GM23338 (cell line): ENCODE results near the gene MAGOH. TPM values are rescaled to one million over a fixed set of nuclear protein-coding genes. Genes with fewer than 3 reads are reported as not detected.

Experiments
- ATAC-seq: fragments of 200-7000 bp; cut with Tn5 transposase; 3 replicates; pipeline ENCODE4 v1.9.1; 2020
- DNase-seq: peaks from one replicate; pipeline ENCODE4 v3.0.0-alpha.2; 2015; ENCODE audit warnings: low spot score
- H2AFZ ChIP-seq: fragments of 200-600 bp; sonication (generic); 2 replicates; pipeline ENCODE4 v1.8.0; 2016; ENCODE audit warnings: antibody characterized with exemption, mild to moderate bottlenecking, moderate library complexity
- H3F3A ChIP-seq: fragments of 200-600 bp; sonication (generic); replicated peaks from 2 replicates; pipeline ENCODE4 v1.8.0; 2017; ENCODE audit warnings: antibody characterized with exemption, mixed run types, low read depth
- H3K27ac ChIP-seq: fragments of 200-600 bp; sonication (generic); 2 replicates; pipeline ENCODE4 v1.6.1; 2016; ENCODE audit warnings: low read depth
- H3K27me3 ChIP-seq: fragments of 200-600 bp; sonication (generic); 2 replicates; pipeline ENCODE4 v1.8.0; 2016; ENCODE audit warnings: mild to moderate bottlenecking, mixed run types, moderate library complexity; ENCODE audit not compliant: insufficient read depth
- H3K36me3 ChIP-seq: fragments of 200-600 bp; sonication (generic); 2 replicates; pipeline ENCODE4 v1.8.0; 2016; ENCODE audit warnings: mild to moderate bottlenecking; ENCODE audit not compliant: insufficient read depth
- H3K4me1 ChIP-seq: fragments of 200-600 bp; sonication (generic); 2 replicates; pipeline ENCODE4 v1.8.0; 2016; ENCODE audit warnings: mild to moderate bottlenecking, moderate library complexity; ENCODE audit not compliant: insufficient read depth
- H3K4me2 ChIP-seq: fragments of 200-600 bp; sonication (generic); 2 replicates; pipeline ENCODE4 v1.7.1; 2017; ENCODE audit warnings: mixed run types
- H3K4me3 ChIP-seq: fragments of 200-600 bp; sonication (generic); 2 replicates; pipeline ENCODE4 v1.6.1; 2016; ENCODE audit warnings: mixed run types
- H3K79me2 ChIP-seq: fragments of 200-600 bp; sonication (generic); replicated peaks from 2 replicates; pipeline ENCODE4 v1.8.0; 2017; ENCODE audit warnings: mild to moderate bottlenecking; ENCODE audit not compliant: insufficient read depth
- H3K9me2 ChIP-seq: fragments of 200-600 bp; sonication (generic); 2 replicates; pipeline ENCODE4 v1.8.0; 2017; ENCODE audit not compliant: insufficient read depth
- H4K20me1 ChIP-seq: fragments of 200-600 bp; sonication (generic); replicated peaks from 2 replicates; pipeline ENCODE4 v1.8.0; 2017; ENCODE audit warnings: mild to moderate bottlenecking; ENCODE audit not compliant: insufficient read depth
- H3K27ac Mint-ChIP-seq: 2 replicates; pipeline ENCODE4 v1.8.0; 2020; ENCODE audit warnings: inconsistent platforms, mild to moderate bottlenecking, moderate library complexity, mixed read lengths
- H3K27me3 Mint-ChIP-seq: 3 replicates; pipeline ENCODE4 v1.8.0; 2022; ENCODE audit warnings: low read depth, mild to moderate bottlenecking, moderate library complexity, mixed read lengths, inconsistent platforms; ENCODE audit not compliant: insufficient read depth, poor library complexity
- H3K36me3 Mint-ChIP-seq: 3 replicates; pipeline ENCODE4 v1.8.0; 2021; ENCODE audit warnings: low read depth, mild to moderate bottlenecking, inconsistent platforms, moderate library complexity, mixed read lengths
- H3K4me1 Mint-ChIP-seq: 3 replicates; pipeline ENCODE4 v1.8.0; 2020; ENCODE audit warnings: mild to moderate bottlenecking, inconsistent platforms, mixed read lengths
- H3K4me3 Mint-ChIP-seq: 3 replicates; pipeline ENCODE4 v1.8.0; 2021; ENCODE audit warnings: moderate library complexity, mild to moderate bottlenecking, inconsistent platforms, mixed read lengths
- H3K9me3 Mint-ChIP-seq: 3 replicates; pipeline ENCODE4 v1.8.0; 2020; ENCODE audit warnings: moderate library complexity, mild to moderate bottlenecking, inconsistent platforms, mixed read lengths
- CREB1 ChIP-seq: fragments of 250-450 bp; sonication (Bioruptor Pico); IDR thresholded peaks from 2 replicates; pipeline ENCODE4 v1.5.0; 2020; ENCODE audit warnings: low read depth, mild to moderate bottlenecking, moderate library complexity
- CTCF ChIP-seq, 2 experiments: fragments of 200-600 bp in 1 of 2; sonication (generic) in 1 of 2; conservative IDR thresholded peaks; 2 replicates each; pipeline versions ENCODE4 v1.5.1 to v1.6.1; 2016 to 2017; ENCODE audit warnings: antibody characterized with exemption in 2 of 2, low read depth in 2 of 2, mild to moderate bottlenecking in 2 of 2, moderate library complexity in 1 of 2
- ETS1 ChIP-seq: IDR thresholded peaks from 2 replicates; pipeline ENCODE4 v1.6.1; 2016; ENCODE audit warnings: antibody characterized with exemption
- EZH2 ChIP-seq: fragments of 200-600 bp; sonication (generic); IDR thresholded peaks from one replicate; pipeline ENCODE4 v1.8.0; 2017; ENCODE audit warnings: antibody characterized with exemption, mild to moderate bottlenecking, low read depth; ENCODE audit not compliant: unreplicated experiment
- EZH2phosphoT487 ChIP-seq: fragments of 200-600 bp; sonication (generic); IDR thresholded peaks from one replicate; pipeline ENCODE4 v1.8.1; 2018; ENCODE audit warnings: antibody characterized with exemption; ENCODE audit not compliant: unreplicated experiment
- JUNB ChIP-seq: IDR thresholded peaks from one replicate; pipeline ENCODE4 v1.6.1; 2016; ENCODE audit warnings: antibody characterized with exemption; ENCODE audit not compliant: unreplicated experiment
- NANOG ChIP-seq: IDR thresholded peaks from 2 replicates; pipeline ENCODE4 v1.6.1; 2016; ENCODE audit warnings: antibody characterized with exemption, borderline replicate concordance
- POLR2AphosphoS5 ChIP-seq: IDR thresholded peaks from 2 replicates; pipeline ENCODE4 v1.6.1; 2016; ENCODE audit warnings: antibody characterized with exemption, low read depth
- REST ChIP-seq: IDR thresholded peaks from one replicate; pipeline ENCODE4 v1.6.1; 2018; ENCODE audit warnings: antibody characterized with exemption; ENCODE audit not compliant: unreplicated experiment
- STAT1 ChIP-seq: IDR thresholded peaks from one replicate; pipeline ENCODE4 v1.6.1; 2016; ENCODE audit warnings: antibody characterized with exemption; ENCODE audit not compliant: unreplicated experiment
- ZNF114 ChIP-seq: fragments of 250-450 bp; sonication (Bioruptor Pico); IDR thresholded peaks from 2 replicates; pipeline ENCODE4 v1.5.0; 2020; ENCODE audit warnings: mild to moderate bottlenecking, moderate library complexity
- ZNF331 ChIP-seq: fragments of 250-450 bp; sonication (Bioruptor Pico); IDR thresholded peaks from 2 replicates; pipeline ENCODE4 v1.5.0; 2020; ENCODE audit warnings: low read depth, mild to moderate bottlenecking, moderate library complexity
- ZNF462 ChIP-seq: fragments of 250-450 bp; sonication (Bioruptor Pico); IDR thresholded peaks from 2 replicates; pipeline ENCODE4 v1.5.0; 2020; ENCODE audit warnings: mild to moderate bottlenecking, moderate library complexity
- polyA plus RNA-seq: library from polyadenylated mRNA; unstranded; fragments of >200 nt; fragmentation: Nextera tagmentation; extraction: Ambion mirVana; gene quantifications from 2 replicates; pipeline ENCODE4 v1.2.1, GENCODE V29; 2016
- total RNA-seq: library from RNA; depleted of rRNA; stranded (reverse); fragments of >200 nt; shearing (Covaris generic); gene quantifications from 2 replicates; pipeline ENCODE4 v1.2.3, GENCODE V29; 2014

Gene MAGOH
- total and polyA plus RNA-seq, 2 experiments from 2014 or later = 79.3 to 185 TPM

- H3K4me1 Mint-ChIP-seq = peaks cover 33% of the 10 kb centered on the region
- no peak overlapping the region for H3K4me3 ChIP-seq
- peaks cover 11% of the 10 kb centered on the region for H3F3A ChIP-seq
- no peak for TF ChIP-seq NANOG
- no peak for TF ChIP-seq EZH2
- TF ChIP-seq CTCF (conservative IDR thresholded peaks at IDR 0.05; ENCODE audit: low read depth in 2 of 2) = no peak
- no peak for TF ChIP-seq REST
- no peak for TF ChIP-seq ZNF331
- TF ChIP-seq ZNF462 = no peak
- TF ChIP-seq CREB1 (CRISPR knock-in tag) = no peak
- TF ChIP-seq JUNB = no peak
- no peak for TF ChIP-seq ZNF114 (CRISPR knock-in tag)
- no peak for TF ChIP-seq POLR2AphosphoS5
- no peak for TF ChIP-seq STAT1
- no peak for TF ChIP-seq EZH2phosphoT487
- no peak for TF ChIP-seq ETS1
- no peak overlapping the region for H3K4me3 Mint-ChIP-seq
- DNase-seq (no peak), ATAC-seq (no peak)
- no peak overlapping the region for H3K27ac Mint-ChIP-seq
- peaks cover 11% of the 10 kb centered on the region for H3K27me3 Mint-ChIP-seq
- H3K27me3 ChIP-seq = no peaks in the 10 kb centered on the region
- H3K36me3 Mint-ChIP-seq = peaks cover 81% of the 10 kb centered on the region
- no peaks in the 10 kb centered on the region for H3K79me2 ChIP-seq
- H3K4me1 ChIP-seq = no peaks in the 10 kb centered on the region
- peaks cover 15% of the 10 kb centered on the region; the same call in 1 of the 2 replicates for H3K36me3 ChIP-seq
- H3K27ac ChIP-seq = no peak overlapping the region
- H4K20me1 ChIP-seq = peaks cover 5% of the 10 kb centered on the region; the same call in 1 of the 2 replicates
- H2AFZ ChIP-seq = no peak overlapping the region
- no peaks in the 10 kb centered on the region; the same call in 1 of the 3 replicates for H3K9me3 Mint-ChIP-seq
- no peak overlapping the region for H3K4me2 ChIP-seq
- no peaks in the 10 kb centered on the region for H3K9me2 ChIP-seq
Measured at GRCh38 chr1:53285546-53285945, 47.2 kb upstream of the MAGOH start.
